ENCODE results near the gene ZNF599. TPM values are rescaled to one million over a fixed set of nuclear protein-coding genes. Genes with fewer than 3 reads are reported as not detected.
A peak's percentile ranks its signal among the peaks of the same experiment; 100 is the strongest.
"Not testable (repeated sequence)": the region's sequence is repeated elsewhere in the genome, so short reads cannot be mapped to it uniquely, and the experiment has no call there.

The ZNF599 gene
- 1 to 10 TPM; 4.1 to 5.8 TPM for total RNA-seq
- long read RNA-seq, donor 1, partial matches to known transcripts = 0 of 5 reads
- long read RNA-seq, donor 1, other reads (novel, unspliced or antisense) = 2 of 5 reads
- long read RNA-seq, donor 2, transcript ZNF599-203 (3 exons, 948 nt) = major isoform, 6 of 10 reads
- long read RNA-seq, donor 2, partial matches to known transcripts = 0 of 10 reads
- long read RNA-seq, donor 2, other reads (novel, unspliced or antisense) = 2 of 10 reads

DNA sequence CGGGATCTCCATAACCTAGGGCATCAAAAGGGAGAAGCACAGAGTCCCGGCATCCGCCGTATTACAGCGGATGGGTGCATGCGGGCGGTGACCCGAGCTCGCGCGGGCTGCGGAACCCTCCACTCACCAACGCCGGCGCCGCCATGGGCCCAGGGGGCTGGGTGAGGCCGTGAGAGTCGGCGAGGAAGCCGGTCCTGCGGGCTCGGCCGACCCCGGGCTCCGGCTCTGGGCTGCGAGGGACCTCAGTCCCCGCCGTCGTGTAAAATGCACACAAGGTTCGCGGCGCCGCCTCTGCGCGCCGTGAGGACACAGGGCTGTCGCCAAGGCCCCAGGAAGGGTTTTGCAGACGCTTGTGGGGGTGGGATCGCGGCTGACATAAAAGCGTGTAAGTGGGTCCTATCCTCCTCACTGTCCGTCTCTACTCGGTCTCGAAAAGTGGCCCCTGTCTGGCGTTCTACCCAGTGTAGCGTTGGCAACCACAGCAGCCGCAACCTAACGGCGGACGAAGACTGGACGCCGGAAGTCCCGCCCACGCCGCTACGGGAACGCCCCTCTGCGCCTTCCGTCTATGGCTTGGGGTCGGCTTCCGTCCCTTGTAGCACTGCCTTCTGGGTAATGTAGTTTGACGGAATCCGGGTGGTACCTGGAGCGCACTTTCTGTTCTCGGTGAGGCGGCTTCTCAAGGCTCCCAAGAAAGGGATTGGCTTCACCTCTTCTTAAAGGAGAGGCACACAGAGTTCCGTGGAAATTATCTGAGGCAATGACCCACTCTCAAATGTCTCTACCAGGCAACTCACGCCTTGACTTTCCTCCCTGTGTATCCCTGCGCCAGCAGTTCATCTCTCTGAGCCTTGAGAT is at the start of gene ZNF599:
TSS of gene ZNF599 (minus strand) at position 519 of the 858 bp plus-strand sequence. CDS start at position 145, 374 bp downstream.
- peak; percentile 98 for DNase-seq (ENCODE audit: low spot score)

GRCh38 chr19:34818270-34818669 is 45.3 kb upstream of the ZNF599 start:
- intact Hi-C loops (cut with DNase I) = no loop called here
- no peak for DNase-seq (ENCODE audit: low spot score)

More for the DNA sequence above, at the start of gene ZNF599:
- intact Hi-C loops (cut with DNase I) = no loop called here

DNA sequence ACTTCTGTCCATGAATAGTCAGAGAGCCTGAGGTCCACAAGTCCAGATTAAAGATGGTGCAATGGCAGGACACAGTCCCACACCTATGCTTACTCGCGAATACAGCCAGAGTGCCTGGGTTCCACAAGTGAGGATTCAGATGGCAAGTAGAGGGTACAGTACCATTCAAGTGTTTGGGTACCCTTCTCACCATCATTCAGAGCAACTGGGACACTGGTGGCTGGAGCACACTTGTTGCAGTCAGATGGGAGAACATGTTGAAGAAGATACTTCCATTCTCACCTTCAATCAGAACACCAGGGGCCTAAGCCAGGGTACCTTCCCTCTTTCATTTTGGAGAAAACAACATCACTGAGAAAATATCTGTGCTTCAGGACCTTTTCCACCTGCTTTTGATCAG is 43.7 kb upstream of the ZNF599 start:
- DNase-seq (ENCODE audit: low spot score) = peak; percentile 22
- intact Hi-C loops (cut with DNase I) = no loop called here

DNA sequence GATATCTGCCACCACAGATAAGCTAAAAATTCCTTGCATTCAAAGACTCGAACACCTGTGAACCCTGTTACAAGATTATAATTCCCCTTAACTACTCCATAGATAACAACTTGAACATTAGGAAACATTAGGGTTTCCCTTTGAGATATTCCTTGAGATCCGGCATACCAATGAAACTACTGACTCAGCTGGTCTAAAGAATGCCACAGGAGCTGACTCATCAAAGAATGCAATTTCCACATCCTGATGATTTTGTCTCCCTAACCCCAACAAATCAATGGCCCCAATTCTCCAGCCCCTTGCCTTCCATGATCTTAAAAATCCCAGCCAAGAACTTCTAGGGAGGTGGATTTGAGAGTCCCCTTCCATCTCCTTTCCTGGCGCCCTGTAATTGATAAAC is 35.6 kb upstream of the ZNF599 start:
- DNase-seq (ENCODE audit: low spot score) = no peak
- intact Hi-C loops (cut with DNase I) = no loop called here

DNA sequence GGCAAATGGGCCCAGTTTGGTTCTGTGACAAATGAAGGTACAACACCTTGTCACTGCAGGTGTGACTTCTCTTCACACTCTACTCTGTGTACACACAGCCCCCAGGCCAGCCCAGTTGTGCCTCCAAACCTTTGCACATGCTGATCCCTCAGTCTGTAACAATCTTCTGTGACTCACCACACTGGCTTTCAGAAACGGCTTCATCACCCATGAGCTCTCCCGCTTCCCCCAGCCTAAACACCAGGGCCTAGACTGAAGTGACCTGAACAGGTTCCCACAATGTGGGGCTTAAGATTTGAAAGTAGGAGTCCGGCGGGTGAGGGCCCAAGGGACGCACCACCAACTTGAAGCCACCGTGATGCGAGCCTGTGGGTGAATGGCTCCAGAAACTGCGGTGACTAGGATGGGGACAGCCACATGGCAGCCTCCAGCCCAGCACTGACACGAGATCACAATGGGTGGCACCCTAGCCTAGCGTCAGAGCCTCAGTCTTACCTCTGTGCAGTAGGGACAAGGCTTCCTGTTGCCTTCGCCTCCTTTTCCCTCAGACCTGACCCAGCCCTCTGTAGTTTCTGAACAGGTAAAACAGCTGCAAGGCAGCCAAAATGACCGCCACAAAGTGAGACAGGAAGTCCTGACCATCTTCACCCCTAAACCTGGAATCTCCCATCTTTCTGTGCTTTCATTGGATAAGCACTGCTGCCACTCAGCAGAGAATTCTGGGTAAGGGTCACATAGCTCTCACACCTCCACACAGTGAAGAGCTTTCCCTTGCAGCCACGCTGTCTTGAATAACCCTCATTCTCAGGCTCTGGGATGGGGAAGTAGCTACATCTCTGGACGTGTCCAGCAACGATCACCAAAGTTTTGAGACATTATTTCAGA is 34.2 kb upstream of the ZNF599 start:
- peak; percentile 76 for DNase-seq (ENCODE audit: low spot score)
- intact Hi-C loops (cut with DNase I) = no loop called here

- DNase-seq (ENCODE audit: low spot score) = peak; percentile 53
- intact Hi-C loops (cut with DNase I) = no loop called here
Measured at GRCh38 chr19:34804115-34804514, 31.1 kb upstream of the ZNF599 start.

GRCh38 chr19:34796953-34797352 is 23.9 kb upstream of the ZNF599 start:
- DNase-seq (ENCODE audit: low spot score); intact Hi-C loops (cut with DNase I): not testable (repeated sequence)

GRCh38 chr19:34794066-34794960 is 21.3 kb upstream of the ZNF599 start:
- intact Hi-C loops (cut with DNase I) = no loop called here
- DNase-seq (ENCODE audit: low spot score) = no peak

DNA sequence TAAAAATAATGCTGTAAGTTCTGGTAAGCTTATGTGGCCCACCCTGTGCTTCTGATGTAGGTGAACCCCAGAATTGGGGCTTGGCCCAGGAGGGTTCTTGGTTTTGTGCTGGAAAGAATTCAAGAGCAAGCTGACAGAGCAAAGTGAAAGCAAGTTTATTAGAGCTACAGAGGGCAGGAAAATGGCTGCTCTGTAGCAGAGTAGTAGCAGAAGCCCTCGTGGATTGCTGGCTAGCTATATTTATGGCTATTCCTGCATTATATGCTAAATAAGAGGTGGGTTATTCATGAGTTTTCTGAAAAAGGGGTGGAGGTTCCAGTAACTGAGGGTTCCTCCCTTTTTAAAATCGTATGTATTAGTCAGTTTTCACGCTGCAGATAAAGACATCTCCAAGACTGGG is 20.6 kb upstream of the ZNF599 start:
- intact Hi-C loops (cut with DNase I) = no loop called here
- no peak for DNase-seq (ENCODE audit: low spot score)

DNA sequence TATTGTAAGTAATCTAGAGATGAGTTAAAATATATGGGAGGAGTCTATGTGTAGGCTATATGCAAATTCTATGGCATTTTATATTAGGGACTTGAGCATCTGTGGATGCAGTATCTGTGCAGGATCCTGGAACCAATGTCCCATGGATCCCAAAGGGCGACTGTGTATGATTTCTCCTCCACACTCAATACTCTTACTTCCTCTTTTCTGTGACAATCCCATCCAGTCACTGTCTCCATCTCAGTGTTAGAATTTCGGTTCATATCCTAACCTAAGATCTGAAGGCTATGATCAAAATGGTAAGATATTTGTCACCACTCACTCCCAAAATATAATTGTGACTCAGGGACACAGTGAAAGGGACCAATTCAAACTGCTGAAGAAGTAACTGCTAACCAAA is 15.1 kb upstream of the ZNF599 start:
- intact Hi-C loops (cut with DNase I) = no loop called here
- DNase-seq (ENCODE audit: low spot score) = no peak

- DNase-seq (ENCODE audit: low spot score) = no peak
- intact Hi-C loops (cut with DNase I) = no loop called here
Measured at GRCh38 chr19:34787059-34787824, 14.2 kb upstream of the ZNF599 start.

DNA sequence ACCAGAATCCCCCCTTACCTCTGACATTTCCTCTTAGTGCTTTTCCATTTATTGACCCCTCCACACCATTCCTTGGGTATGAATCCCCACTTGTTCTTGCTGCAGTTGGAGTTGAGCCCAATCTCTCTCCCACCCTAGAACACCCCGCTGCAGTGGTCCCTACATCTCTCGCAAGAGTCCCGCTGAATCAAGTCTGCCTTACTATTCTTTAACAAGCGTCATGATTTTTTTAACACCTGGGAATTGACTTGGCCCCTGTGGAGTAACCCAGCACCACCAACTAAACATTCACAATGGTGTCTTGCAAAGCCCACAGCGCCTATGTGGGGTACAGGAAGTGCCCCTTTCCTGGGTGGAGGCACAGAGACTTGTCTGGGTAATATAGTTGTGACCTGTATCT is 13.2 kb upstream of the ZNF599 start:
- intact Hi-C loops (cut with DNase I) = no loop called here
- no peak for DNase-seq (ENCODE audit: low spot score)

DNA sequence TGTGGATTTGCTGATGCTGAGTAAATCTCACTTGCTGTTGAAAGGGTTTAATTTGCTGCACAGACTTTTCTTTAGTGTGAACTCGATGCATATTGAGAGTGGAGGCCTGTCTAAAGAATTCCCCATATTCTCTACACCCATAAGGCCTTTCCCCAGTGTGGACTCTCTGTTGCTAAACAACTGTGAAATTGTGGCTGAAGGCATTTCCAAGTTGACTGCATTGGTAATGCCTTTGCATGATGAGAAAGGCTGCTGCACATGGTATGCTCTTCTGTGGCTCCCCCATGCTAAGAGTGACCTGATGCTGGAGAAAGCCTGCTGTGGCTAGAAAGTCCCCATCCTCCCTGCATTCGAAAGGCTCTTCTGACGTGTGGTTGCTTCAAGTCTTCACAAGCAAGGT is 6.6 kb upstream of the ZNF599 start:
- intact Hi-C loops (cut with DNase I) = no loop called here
- no peak for DNase-seq (ENCODE audit: low spot score)

GRCh38 chr19:34778342-34778741 is 5.3 kb upstream of the ZNF599 start:
- intact Hi-C loops (cut with DNase I) = no loop called here
- DNase-seq (ENCODE audit: low spot score) = no peak

GRCh38 chr19:34774857-34775256 is 1.8 kb upstream of the ZNF599 start:
- DNase-seq (ENCODE audit: low spot score) = no peak
- intact Hi-C loops (cut with DNase I) = no loop called here

- intact Hi-C loops (cut with DNase I) = no loop called here
- DNase-seq (ENCODE audit: low spot score) = no peak
Measured at GRCh38 chr19:34773555-34773864, 495 bp upstream of the ZNF599 start.

GRCh38 chr19:34767951-34768350 is 5.1 kb downstream of the ZNF599 start:
- no peak for DNase-seq (ENCODE audit: low spot score)
- intact Hi-C loops (cut with DNase I) = no loop called here

DNA sequence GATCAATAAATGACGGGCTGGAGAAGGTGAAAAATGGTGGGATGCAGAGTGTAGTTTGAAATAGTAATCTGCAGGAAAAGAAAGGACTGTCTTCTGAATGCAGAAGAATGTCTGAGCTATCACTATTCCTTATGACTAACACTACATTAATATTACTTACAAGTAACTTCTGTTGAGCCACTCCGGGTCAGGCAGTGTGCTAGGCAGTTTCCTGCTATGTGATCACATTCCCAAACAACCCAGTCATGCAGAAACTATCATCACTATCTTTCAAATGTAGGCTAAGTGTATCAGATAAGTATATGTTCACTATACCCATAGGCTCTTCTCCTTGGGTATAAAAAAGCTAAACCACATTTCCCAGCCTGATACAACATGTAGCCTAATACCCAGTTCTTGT is 6.6 kb downstream of the ZNF599 start:
- no peak for DNase-seq (ENCODE audit: low spot score)
- intact Hi-C loops (cut with DNase I) = no loop called here

Measured in posterior vena cava (tissue), 2 donors.